Activated naive CD8-positive, alpha-beta T cell treated with anti-CD3 and anti-CD28 coated beads, Interleukin-2, amount 50 U/mL, for 24 hours (primary cell): ENCODE results near the gene NUDT22.

Experiments
- ATAC-seq: fragments of 150-1000 bp; cut with Tn5 transposase; one replicate; pipeline ENCODE4 v1.10.0; 2021
- DNase-seq: peaks from one replicate; pipeline ENCODE4 v3.0.0; 2021
- H3K27ac Mint-ChIP-seq: one replicate; pipeline ENCODE4 v1.8.0; 2021; ENCODE audit warnings: mild to moderate bottlenecking, mixed read lengths
- H3K27me3 Mint-ChIP-seq: one replicate; pipeline ENCODE4 v1.8.0; 2021; ENCODE audit warnings: mixed read lengths
- H3K36me3 Mint-ChIP-seq: one replicate; pipeline ENCODE4 v1.8.0; 2021; ENCODE audit warnings: low read depth, mixed read lengths
- H3K4me1 Mint-ChIP-seq: one replicate; pipeline ENCODE4 v1.8.0; 2021; ENCODE audit warnings: mixed read lengths
- H3K4me3 Mint-ChIP-seq: one replicate; pipeline ENCODE4 v1.8.0; 2021; ENCODE audit warnings: mild to moderate bottlenecking, moderate library complexity, mixed read lengths
- H3K9me3 Mint-ChIP-seq: one replicate; pipeline ENCODE4 v1.8.0; 2021; ENCODE audit warnings: mixed read lengths

Gene NUDT22

DNA sequence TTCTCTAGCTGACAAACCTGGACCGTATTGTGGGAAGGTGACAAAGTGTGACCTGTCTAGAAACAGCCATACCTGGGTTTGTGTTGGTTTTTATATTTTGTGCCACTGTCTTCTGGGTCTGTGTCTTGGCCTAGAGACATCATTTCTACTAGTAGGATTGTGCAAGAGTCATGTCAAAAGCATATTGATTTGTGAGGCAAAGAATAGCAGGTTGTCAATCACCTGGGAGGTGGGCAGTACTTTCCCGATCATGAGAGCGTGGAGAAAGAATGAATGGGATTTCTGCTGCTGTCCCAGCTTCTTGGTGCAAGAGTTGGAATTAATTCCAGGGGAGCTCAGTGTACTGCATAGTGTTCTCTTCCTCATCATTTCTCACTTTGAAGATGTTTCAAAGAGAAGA, 24.5 kb upstream of the NUDT22 start:
- no peak overlapping the region for H3K4me3 Mint-ChIP-seq
- no peak overlapping the region for H3K27ac Mint-ChIP-seq
- peaks cover 35% of the 10 kb centered on the region for H3K4me1 Mint-ChIP-seq
- peaks cover 81% of the 10 kb centered on the region for H3K36me3 Mint-ChIP-seq
- DNase-seq (no peak), ATAC-seq (no peak)
- no peaks in the 10 kb centered on the region for H3K27me3 Mint-ChIP-seq
- no peaks in the 10 kb centered on the region for H3K9me3 Mint-ChIP-seq

- DNase-seq (no peak), ATAC-seq (no peak)
- Mint-ChIP-seq H3K27me3 (no peaks in the 10 kb centered on the region), H3K36me3 (peaks cover 79% of the 10 kb centered on the region), H3K9me3 (no peaks in the 10 kb centered on the region), H3K27ac (no peak overlapping the region), H3K4me1 (peaks cover 34% of the 10 kb centered on the region), H3K4me3 (no peak overlapping the region)
These were observed 23.1 kb upstream of the NUDT22 start for GRCh38 chr11:64202992-64203391.

GRCh38 chr11:64203421-64204079, 22.5 kb upstream of the NUDT22 start:
- Mint-ChIP-seq H3K27ac (peak overlapping the region; percentile 40), H3K27me3 (no peaks in the 10 kb centered on the region), H3K4me3 (no peak overlapping the region), H3K4me1 (peaks cover 37% of the 10 kb centered on the region), H3K9me3 (no peaks in the 10 kb centered on the region), H3K36me3 (peaks cover 75% of the 10 kb centered on the region)
- ATAC-seq: no peak
- DNase-seq: no peak

- peaks cover 77% of the 10 kb centered on the region for H3K36me3 Mint-ChIP-seq
- DNase-seq: no peak
- ATAC-seq: no peak
- H3K27me3 Mint-ChIP-seq: no peaks in the 10 kb centered on the region
- no peaks in the 10 kb centered on the region for H3K9me3 Mint-ChIP-seq
- no peak overlapping the region for H3K4me3 Mint-ChIP-seq
- H3K4me1 Mint-ChIP-seq: peaks cover 42% of the 10 kb centered on the region
- H3K27ac Mint-ChIP-seq: peak overlapping the region; percentile 96
These were observed 22.0 kb upstream of the NUDT22 start for GRCh38 chr11:64204080-64204440.

- Mint-ChIP-seq H3K36me3 (peaks cover 76% of the 10 kb centered on the region), H3K4me3 (peak overlapping the region; percentile 53), H3K4me1 (peaks cover 46% of the 10 kb centered on the region), H3K9me3 (no peaks in the 10 kb centered on the region), H3K27ac (peak overlapping the region; percentile 96), H3K27me3 (no peaks in the 10 kb centered on the region)
- peak; percentile 75 for DNase-seq
- ATAC-seq: peak; percentile 16
These were observed 21.5 kb upstream of the NUDT22 start for GRCh38 chr11:64204464-64204989.

- peak within 1 kb of the TSS; percentile 96 for H3K27ac Mint-ChIP-seq
- H3K4me3 Mint-ChIP-seq: peak within 1 kb of the TSS; percentile 93
- H3K4me1 Mint-ChIP-seq: peaks cover 50% of the 10 kb centered on the region
- H3K9me3 Mint-ChIP-seq: no peaks in the 10 kb centered on the region
- DNase-seq (peak; percentile 83), ATAC-seq (peak; percentile 62)
- H3K36me3 Mint-ChIP-seq: peaks cover 65% of the 10 kb centered on the region
- no peaks in the 10 kb centered on the region for H3K27me3 Mint-ChIP-seq
These were observed 19.4 kb upstream of the NUDT22 start, which contains the start of gene FERMT3 for GRCh38 chr11:64206457-64207255. FERMT3 (plus strand) TSS chr11:64206721; CDS start chr11:64207365, 644 bp downstream.

DNA sequence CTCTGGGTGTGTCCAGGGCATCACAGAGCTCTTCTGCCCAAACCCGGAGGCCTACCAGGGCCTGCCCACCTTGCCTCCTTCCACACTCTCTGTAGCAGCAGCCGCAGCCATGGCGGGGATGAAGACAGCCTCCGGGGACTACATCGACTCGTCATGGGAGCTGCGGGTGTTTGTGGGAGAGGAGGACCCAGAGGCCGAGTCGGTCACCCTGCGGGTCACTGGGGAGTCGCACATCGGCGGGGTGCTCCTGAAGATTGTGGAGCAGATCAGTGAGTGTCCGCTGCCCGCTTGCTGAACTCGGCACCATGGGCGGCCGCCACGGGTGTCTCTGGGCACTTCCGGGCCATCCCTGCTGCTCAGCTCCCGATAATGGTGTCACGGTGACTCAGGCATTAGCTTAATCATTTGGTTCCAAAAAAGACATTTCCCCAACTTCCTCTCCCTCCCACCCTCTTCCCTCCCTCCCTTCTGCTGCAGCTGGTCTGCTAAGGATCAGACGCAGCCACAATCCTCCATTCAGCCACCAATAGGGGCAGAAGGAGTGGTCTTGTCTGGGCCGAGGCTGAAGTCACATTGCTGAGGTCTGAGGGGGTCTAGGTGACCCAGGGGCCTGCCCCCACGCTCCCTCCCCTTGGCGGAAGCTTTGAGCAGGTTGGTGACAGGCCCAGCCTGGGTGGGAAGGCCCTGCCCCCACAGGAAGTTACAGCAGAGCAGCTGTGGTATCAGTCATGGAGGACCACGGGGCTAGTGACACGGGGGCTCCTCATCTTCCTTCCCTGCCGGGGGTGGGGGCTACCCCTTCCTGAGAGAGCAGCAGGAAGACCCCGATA, 18.6 kb upstream of the NUDT22 start:
- peaks cover 53% of the 10 kb centered on the region for H3K4me1 Mint-ChIP-seq

GRCh38 chr11:64208086-64208795, 17.8 kb upstream of the NUDT22 start:
- no peak for ATAC-seq
- peak overlapping the region; percentile 96 for H3K27ac Mint-ChIP-seq

More for the DNA sequence above, 18.6 kb upstream of the NUDT22 start:
- peak; percentile 82 for ATAC-seq
- DNase-seq: peak; percentile 86
- peak overlapping the region; percentile 93 for H3K4me3 Mint-ChIP-seq
- H3K36me3 Mint-ChIP-seq: peaks cover 66% of the 10 kb centered on the region
- H3K9me3 Mint-ChIP-seq: no peaks in the 10 kb centered on the region
- H3K27me3 Mint-ChIP-seq: no peaks in the 10 kb centered on the region
- H3K27ac Mint-ChIP-seq: peak overlapping the region; percentile 96

DNA sequence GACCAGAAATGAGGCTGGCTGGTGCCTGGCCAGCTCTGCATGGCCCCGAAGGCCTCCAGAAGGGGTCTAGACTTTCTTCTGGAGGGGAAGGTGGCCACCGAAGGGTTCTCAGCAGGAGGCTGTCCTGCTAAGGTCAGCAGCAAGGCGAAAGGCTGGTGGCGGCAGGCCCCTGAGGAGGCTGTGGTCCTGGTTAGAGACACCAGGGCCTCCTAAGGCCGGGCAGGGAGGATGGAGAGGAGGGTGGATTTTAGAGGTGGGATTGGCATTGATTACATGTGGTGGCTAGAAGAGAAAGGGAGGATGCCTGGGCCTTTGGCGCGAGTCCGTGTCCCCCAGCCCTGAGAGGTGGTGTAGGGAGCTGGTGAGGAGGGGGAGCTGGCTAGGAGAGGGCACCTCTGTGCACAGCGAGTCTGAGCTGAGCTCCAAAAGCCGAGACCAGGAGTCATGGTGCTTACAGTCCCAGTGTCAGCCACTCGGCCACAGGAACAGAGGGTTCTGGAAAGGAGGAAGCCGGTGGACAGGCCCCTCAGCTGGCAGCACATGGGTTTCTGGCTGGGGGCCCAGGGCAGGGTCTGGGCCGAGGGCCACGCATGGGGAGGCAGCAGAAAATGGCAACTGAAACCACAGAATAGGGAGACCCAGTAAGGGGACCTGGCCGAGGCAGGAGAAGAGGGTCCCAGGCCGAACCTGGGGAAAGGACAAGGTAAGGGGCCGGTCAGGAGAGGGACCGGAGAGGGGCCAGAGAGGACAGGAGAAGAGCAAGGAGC, 17.1 kb upstream of the NUDT22 start:
- no peak for ATAC-seq
- H3K36me3 Mint-ChIP-seq: peaks cover 64% of the 10 kb centered on the region
- H3K27me3 Mint-ChIP-seq: no peaks in the 10 kb centered on the region
- peak overlapping the region; percentile 93 for H3K4me3 Mint-ChIP-seq
- H3K4me1 Mint-ChIP-seq: peaks cover 55% of the 10 kb centered on the region
- no peaks in the 10 kb centered on the region for H3K9me3 Mint-ChIP-seq
- H3K27ac Mint-ChIP-seq: peak overlapping the region; percentile 96
- no peak for DNase-seq

More at GRCh38 chr11:64208086-64208795, 17.8 kb upstream of the NUDT22 start:
- no peak for DNase-seq
- H3K4me3 Mint-ChIP-seq: peak overlapping the region; percentile 93
- H3K9me3 Mint-ChIP-seq: no peaks in the 10 kb centered on the region
- H3K4me1 Mint-ChIP-seq: peaks cover 56% of the 10 kb centered on the region
- H3K36me3 Mint-ChIP-seq: peaks cover 66% of the 10 kb centered on the region
- H3K27me3 Mint-ChIP-seq: no peaks in the 10 kb centered on the region

- Mint-ChIP-seq H3K27ac (peak overlapping the region; percentile 96), H3K36me3 (peaks cover 61% of the 10 kb centered on the region), H3K27me3 (no peaks in the 10 kb centered on the region), H3K9me3 (no peaks in the 10 kb centered on the region), H3K4me1 (peaks cover 55% of the 10 kb centered on the region), H3K4me3 (peak overlapping the region; percentile 93)
- ATAC-seq (no peak), DNase-seq (no peak)
These were observed 16.6 kb upstream of the NUDT22 start for GRCh38 chr11:64209563-64209843.

DNA sequence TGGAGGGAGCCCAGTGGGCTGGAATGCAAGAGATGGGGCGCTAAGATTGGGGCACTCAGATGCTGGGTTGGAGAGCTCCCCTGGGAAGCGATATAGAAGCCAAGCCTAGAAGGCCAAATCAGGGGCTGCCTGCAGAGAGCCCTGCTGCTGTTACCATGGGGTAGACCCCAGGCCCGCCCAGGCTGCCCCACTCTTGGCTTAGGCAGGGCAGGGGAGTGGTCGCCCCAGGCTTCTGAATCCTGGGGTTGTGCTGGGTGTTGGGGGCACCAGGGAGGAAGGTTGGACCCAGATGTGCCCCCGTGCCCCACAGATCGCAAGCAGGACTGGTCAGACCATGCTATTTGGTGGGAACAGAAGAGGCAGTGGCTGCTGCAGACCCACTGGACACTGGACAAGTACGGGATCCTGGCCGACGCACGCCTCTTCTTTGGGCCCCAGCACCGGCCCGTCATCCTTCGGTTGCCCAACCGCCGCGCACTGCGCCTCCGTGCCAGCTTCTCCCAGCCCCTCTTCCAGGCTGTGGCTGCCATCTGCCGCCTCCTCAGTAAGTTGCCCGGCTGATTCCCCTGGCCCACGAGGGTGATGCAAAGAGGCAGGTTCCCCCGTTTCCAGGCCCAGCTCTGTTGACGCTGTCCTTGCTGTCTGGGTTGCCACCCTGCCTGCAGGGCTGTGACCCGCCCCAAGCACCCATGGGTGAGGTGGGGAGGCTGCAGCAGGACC, 15.6 kb upstream of the NUDT22 start:
- Mint-ChIP-seq H3K4me3 (no peak overlapping the region), H3K9me3 (no peaks in the 10 kb centered on the region), H3K36me3 (peaks cover 61% of the 10 kb centered on the region), H3K27me3 (no peaks in the 10 kb centered on the region), H3K27ac (no peak overlapping the region), H3K4me1 (peaks cover 56% of the 10 kb centered on the region)
- DNase-seq: no peak
- no peak for ATAC-seq

DNA sequence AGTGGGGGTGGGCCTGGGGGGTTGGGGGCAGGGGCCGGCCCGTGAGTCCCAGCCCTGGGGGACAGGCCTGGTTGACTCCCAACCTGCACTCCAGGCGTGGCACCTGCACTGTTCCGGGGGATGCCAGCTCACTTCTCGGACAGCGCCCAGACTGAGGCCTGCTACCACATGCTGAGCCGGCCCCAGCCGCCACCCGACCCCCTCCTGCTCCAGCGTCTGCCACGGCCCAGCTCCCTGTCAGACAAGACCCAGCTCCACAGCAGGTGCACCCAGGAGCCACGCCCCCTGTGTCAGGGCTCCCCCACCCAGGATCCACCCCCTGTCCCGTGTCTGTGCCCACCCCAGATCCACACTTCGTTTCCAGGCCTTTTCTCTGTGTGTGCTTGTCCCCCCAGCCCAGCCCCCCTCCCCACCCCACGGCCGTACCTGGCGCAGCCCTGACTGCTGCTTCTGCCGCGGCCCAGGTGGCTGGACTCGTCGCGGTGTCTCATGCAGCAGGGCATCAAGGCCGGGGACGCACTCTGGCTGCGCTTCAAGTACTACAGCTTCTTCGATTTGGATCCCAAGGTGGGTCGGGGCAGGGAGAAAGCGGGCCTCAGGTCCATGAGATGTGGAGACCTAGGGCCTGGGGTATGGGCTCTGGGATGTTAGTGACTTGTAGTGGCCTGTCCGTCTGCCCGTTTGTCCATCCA, 14.7 kb upstream of the NUDT22 start:
- H3K36me3 Mint-ChIP-seq: peaks cover 57% of the 10 kb centered on the region
- H3K9me3 Mint-ChIP-seq: no peaks in the 10 kb centered on the region
- ATAC-seq (no peak), DNase-seq (no peak)
- H3K4me3 Mint-ChIP-seq: no peak overlapping the region
- H3K4me1 Mint-ChIP-seq: peaks cover 50% of the 10 kb centered on the region
- H3K27me3 Mint-ChIP-seq: no peaks in the 10 kb centered on the region
- H3K27ac Mint-ChIP-seq: no peak overlapping the region
